Measurements from ENCODE around the gene MAMSTR. TPM values are rescaled to one million over a fixed set of nuclear protein-coding genes. Genes with fewer than 3 reads are reported as not detected.
A peak's percentile ranks its signal among the peaks of the same experiment; 100 is the strongest.

MAMSTR gene
- total RNA-seq, 1 donor from 2014 or later, result 0.41 TPM

DNA sequence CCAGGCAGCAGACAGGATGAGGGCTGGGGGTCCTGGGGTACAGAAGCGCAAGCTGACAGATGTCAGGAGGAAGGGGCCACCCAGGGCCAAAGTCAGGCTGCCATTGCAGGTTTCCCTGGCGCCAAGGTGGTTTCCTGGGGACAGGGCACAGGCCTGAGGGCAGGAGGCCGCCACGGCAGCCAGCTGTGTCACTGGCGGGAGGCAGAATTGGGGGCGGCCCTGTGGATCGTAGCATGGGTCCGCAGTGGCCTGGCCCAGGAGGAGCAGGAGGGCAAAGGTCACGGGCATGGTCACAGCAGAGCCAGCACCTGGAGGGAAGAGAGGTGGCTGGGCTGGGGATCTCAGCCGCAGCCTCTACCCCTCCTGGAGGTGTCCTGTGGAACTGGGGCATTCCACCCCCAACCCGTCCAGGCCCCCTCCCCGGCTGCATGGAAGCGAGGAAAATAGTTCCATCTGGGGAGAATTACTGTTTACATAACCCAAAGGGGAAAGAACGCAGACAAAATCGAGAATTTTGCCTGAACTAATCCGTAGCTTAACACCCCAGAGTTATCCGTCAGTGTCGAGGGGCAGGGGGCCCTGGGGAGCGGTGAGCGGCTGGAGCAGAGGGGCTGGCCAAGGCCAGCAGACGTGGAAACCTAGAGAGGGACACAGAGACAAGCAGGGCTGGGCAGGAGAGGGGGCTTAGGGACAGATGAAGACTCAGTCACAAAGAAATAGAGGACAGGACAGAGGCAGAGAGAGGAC, 48.7 kb downstream of the MAMSTR start:
- DNase-seq (ENCODE audit: low spot score in 2 of 2) (peak in 1 of 2 donors; percentile 22), FAIRE-seq (no peak)

DNA sequence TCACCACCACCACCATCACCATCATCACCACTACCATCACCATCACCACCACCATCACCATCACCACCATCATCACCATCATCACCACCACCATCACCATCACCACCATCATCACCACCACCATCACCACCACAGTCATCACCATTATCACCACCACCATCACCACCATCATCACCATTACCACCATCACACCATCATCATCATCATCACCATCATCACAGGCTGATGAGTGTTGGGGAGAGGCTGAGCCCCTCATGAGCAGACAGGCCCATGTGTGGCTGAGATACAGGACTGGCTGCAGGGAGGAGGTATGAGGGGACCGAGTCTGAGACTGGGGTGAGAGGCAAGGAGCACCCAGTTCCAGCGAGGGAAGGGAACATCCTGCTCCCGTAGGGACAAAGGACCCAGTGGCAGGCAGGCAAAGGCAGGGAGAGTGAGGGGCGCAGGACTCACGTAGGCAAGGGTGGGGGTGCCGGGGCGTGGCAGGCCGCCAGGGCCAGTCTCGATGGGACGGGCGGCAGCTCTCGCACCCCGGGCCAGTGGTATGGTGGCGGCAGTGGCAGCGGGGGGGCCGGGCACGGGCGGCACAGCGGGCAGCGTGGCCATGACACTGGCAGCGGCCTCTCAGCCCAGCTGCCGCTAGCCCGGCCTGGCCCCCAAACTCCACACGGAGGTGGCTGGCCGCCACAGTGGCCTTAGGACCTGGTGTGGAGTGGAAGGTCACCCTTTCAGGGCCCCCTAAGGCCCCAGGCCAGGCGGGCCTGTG, 49.4 kb downstream of the MAMSTR start:
- no peak for DNase-seq (ENCODE audit: low spot score in 2 of 2)
- FAIRE-seq, result no peak

DNA sequence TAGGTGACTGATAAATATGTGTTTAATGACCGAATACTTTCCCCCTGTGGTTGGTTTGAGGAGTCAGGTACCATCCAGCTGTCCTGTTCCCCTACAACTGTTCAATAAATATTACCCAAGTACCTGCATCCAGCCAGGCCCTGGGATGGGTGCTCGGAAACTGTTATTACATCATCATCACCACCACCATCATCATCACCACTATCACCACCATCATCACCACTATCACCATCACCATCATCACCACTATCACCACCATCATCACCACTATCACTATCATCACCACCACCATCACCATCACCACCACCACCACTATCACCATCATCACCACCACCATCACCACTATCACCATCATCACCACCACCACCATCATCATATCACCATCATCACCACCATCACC, 50.8 kb downstream of the MAMSTR start:
- DNase-seq (ENCODE audit: low spot score in 2 of 2) (no peak), FAIRE-seq (no peak)

DNA sequence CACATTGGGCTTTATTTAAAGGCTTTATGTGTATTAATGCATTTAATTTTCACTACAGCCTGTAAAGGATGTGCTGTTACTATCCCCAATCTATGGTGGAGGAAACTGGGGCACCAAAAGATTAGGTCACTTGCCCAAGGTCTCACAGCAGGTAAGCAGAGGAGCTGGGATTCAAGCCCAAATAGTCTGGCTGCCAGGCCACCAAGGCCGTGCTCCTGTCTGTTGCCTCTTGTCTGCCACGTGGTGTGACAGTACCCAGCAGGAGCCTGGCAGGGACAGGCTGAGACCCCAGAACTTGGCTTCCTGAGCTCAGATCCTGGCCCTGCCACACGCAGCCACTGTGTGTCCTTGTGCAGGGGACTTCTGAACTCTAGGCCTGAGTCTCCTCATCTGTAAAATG, 51.2 kb downstream of the MAMSTR start:
- FAIRE-seq (no peak), DNase-seq (ENCODE audit: low spot score in 2 of 2) (no peak)

DNA sequence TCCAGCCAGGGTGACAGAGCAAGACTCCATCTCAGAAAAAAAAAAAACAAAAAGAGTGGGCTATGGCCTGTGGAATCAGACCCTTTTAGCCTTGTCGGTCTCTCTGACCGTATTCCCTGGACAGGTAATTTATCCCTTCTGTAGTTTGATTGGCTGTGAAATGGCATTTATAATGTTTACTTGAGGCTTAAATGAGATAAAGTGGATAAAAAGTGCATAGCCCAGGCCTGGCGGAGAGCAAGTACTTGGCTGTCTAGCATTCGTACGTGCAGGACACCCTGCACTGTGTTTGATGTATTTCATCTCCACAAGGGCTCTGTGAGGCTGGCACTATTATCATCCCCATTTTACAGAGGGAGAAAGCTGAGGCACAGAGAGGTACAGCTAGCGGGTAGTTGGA, 53.7 kb downstream of the MAMSTR start:
- FAIRE-seq (no peak), DNase-seq (ENCODE audit: low spot score in 2 of 2) (no peak)

DNA sequence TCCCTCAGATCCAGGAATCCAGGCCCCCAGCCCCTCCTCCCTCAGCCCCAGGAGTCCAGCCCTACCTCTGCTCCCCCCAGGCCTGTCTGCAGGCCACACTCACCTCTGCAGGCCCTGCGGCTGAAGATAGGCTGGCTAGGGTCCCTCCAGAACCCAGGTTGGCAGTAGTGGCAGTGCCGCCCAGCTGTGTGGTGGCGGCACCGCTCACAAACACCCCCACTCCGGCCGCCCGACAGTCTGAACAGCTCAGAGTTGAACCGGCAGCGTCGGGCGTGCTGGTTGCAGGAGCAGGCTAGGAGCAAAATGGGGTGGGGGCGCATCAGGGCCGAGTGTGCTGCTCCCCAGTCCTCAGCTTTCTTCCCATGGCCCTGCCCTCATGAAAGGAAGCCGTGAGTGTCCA, 55.0 kb downstream of the MAMSTR start:
- DNase-seq (ENCODE audit: low spot score in 2 of 2) (no peak), FAIRE-seq (no peak)

DNA sequence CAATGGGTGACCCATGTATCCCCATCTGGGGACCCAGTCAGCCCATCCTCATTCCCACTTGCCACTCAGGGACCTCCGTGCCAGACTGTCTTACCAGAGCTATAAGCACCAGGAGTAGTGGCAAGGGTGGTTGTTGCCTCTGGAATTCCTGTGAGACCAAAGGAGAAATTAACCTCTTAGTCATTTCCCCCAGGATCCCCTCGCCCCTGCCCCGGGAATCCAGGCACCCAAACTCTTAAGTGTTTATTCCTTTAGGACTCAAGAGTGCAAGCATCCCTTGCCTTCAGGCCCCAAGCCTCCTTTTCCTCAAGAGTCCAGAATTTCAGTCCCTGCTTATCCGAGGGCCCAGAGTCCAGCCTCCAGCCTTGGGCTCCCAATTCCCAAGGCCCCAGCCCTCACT, 55.9 kb downstream of the MAMSTR start:
- FAIRE-seq, result no peak

More for the DNA sequence above, 55.9 kb downstream of the MAMSTR start:
- no peak for DNase-seq (ENCODE audit: low spot score in 2 of 2)

Other genes with a start within 250 kb of the MAMSTR start
- gene LMTK3, start 207.9 kb downstream of the MAMSTR start, total RNA-seq, result 10.6 TPM
- gene SULT2B1, start 167.6 kb downstream of the MAMSTR start, total RNA-seq, result 0.82 TPM
- gene SPACA4, start 113.0 kb downstream of the MAMSTR start, total RNA-seq, result not detected
- gene FAM83E, start 104.6 kb downstream of the MAMSTR start, total RNA-seq, result 0.41 TPM
- gene RPL18, start 100.5 kb downstream of the MAMSTR start, total RNA-seq, result 1,742 TPM
- 6.9 TPM for gene SPHK2, start 100.2 kb downstream of the MAMSTR start, total RNA-seq
- gene DBP, start 82.3 kb downstream of the MAMSTR start, total RNA-seq, result 4.9 TPM
- gene CA11, start 73.5 kb downstream of the MAMSTR start, total RNA-seq, result 12.6 TPM
- gene NTN5, start 46.7 kb downstream of the MAMSTR start, total RNA-seq, result not detected
- under 0.01 TPM for gene FUT2, start 23.8 kb downstream of the MAMSTR start, total RNA-seq
- 2.9 TPM for gene RASIP1, start 20.9 kb upstream of the MAMSTR start, total RNA-seq
- not detected for gene IZUMO1, start 27.2 kb upstream of the MAMSTR start, total RNA-seq
- gene FUT1, start 32.9 kb upstream of the MAMSTR start, total RNA-seq, result 0.82 TPM
- gene FGF21, start 35.8 kb upstream of the MAMSTR start, total RNA-seq, result not detected
- 11.4 TPM for gene BCAT2, start 91.3 kb upstream of the MAMSTR start, total RNA-seq
- gene HSD17B14, start 116.8 kb upstream of the MAMSTR start, total RNA-seq, result 1.2 TPM
- 1.6 TPM for gene PLEKHA4, start 148.9 kb upstream of the MAMSTR start, total RNA-seq
- 23.6 TPM for gene PPP1R15A, start 152.7 kb upstream of the MAMSTR start, total RNA-seq
- under 0.01 TPM for gene TULP2, start 179.0 kb upstream of the MAMSTR start, total RNA-seq
- gene NUCB1, start 180.6 kb upstream of the MAMSTR start, total RNA-seq, result 39.5 TPM
- gene DHDH, start 214.0 kb upstream of the MAMSTR start, total RNA-seq, result not detected
- gene BAX, start 235.2 kb upstream of the MAMSTR start, total RNA-seq, result 9.4 TPM
- 713 TPM for gene FTL, start 245.6 kb upstream of the MAMSTR start, total RNA-seq

Measured in frontal cortex (tissue), 4 donors.